ENCODE data around the gene CAMTA1.

- TF ChIP-seq CTCF (IDR thresholded peaks at IDR 0.05): no peak
- no peak for TF ChIP-seq POLR2A (IDR thresholded peaks at IDR 0.05)
Measured at GRCh38 chr1:7651203-7651602, 865.9 kb downstream of the CAMTA1 start.

Measured in prostate gland (tissue), 2 donors.